Activated CD8-positive, alpha-beta T cell treated with anti-CD3 and anti-CD28 coated beads, Interleukin-2, amount 10 ng/mL, durations not matched to agents 7 days and 5 days (primary cell): ENCODE data around the gene WNT2. TPM values are rescaled to one million over a fixed set of nuclear protein-coding genes. Genes with fewer than 3 reads are reported as not detected.
"Not testable (repeated sequence)": the region's sequence is repeated elsewhere in the genome, so short reads cannot be mapped to it uniquely, and the experiment has no call there.

Experiments
- ATAC-seq: fragments of 150-1000 bp; cut with Tn5 transposase; one replicate; pipeline ENCODE4 v1.10.0; 2021; ENCODE audit warnings: moderate library complexity
- CTCF ChIA-PET: fragments of 350-600 bp; sonication (Branson Sonifier 250); formaldehyde crosslinking; loops from one replicate; lab custom pipeline; 2021; ENCODE audit warnings: antibody characterized with exemption; lab: Charles Lee
- POLR2A ChIA-PET: fragments of 350-600 bp; sonication (Branson Sonifier 250); formaldehyde crosslinking; loops from one replicate; lab custom pipeline; 2021; ENCODE audit warnings: antibody characterized with exemption; lab: Charles Lee
- DNase-seq: peaks from one replicate; pipeline ENCODE4 v3.0.0-alpha.2; 2020
- H3K27ac Mint-ChIP-seq: one replicate; pipeline ENCODE4 v1.8.0; 2021; ENCODE audit warnings: mild to moderate bottlenecking, mixed read lengths
- H3K27me3 Mint-ChIP-seq: one replicate; pipeline ENCODE4 v1.8.0; 2021; ENCODE audit warnings: low read depth, mixed read lengths
- H3K36me3 Mint-ChIP-seq: one replicate; pipeline ENCODE4 v1.8.0; 2021; ENCODE audit warnings: low read depth, mixed read lengths
- H3K4me1 Mint-ChIP-seq: one replicate; pipeline ENCODE4 v1.8.0; 2021; ENCODE audit warnings: low read depth, mixed read lengths
- H3K4me3 Mint-ChIP-seq: one replicate; pipeline ENCODE4 v1.8.0; 2021; ENCODE audit warnings: mild to moderate bottlenecking, mixed read lengths
- H3K9me3 Mint-ChIP-seq: one replicate; pipeline ENCODE4 v1.8.0; 2022; ENCODE audit warnings: mixed read lengths; ENCODE audit not compliant: insufficient read depth
- total RNA-seq, 2 experiments: library from RNA; stranded (reverse); gene quantifications; one replicate each; pipeline ENCODE4 v1.2.3, GENCODE V29; 2021

WNT2 gene
- total RNA-seq, 2 experiments from 2014 or later: not detected

DNA sequence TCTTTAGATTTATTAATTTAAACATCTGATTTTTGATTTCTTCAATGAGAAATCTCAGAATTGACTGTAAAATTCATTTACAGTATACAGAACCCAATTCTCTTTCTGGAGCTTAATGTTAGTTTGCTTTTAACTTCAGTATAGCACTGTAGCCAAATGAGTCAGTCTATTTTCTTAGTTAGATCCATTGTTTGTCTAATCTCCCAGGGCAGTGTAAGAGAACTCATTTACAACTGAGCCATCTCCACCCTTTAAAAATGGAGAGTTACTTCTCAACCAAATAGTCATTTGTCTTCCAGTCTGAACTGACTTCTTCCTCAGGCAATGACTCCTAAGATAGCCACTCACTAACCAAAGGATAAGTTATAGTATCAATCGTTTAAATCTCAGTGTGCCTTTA is 3.0 kb upstream of the WNT2 start:
- no peak overlapping the region for H3K27ac Mint-ChIP-seq
- peaks cover 48% of the 10 kb centered on the region for H3K27me3 Mint-ChIP-seq
- no peak for ATAC-seq
- CTCF ChIA-PET: no interaction called here
- no peak overlapping the region for H3K4me3 Mint-ChIP-seq
- POLR2A ChIA-PET: no interaction called here
- DNase-seq: no peak
- no peaks in the 10 kb centered on the region for H3K4me1 Mint-ChIP-seq
- H3K36me3 Mint-ChIP-seq: peaks cover 4% of the 10 kb centered on the region
- H3K9me3 Mint-ChIP-seq: no peaks in the 10 kb centered on the region

GRCh38 chr7:117324960-117325359 is 2.1 kb upstream of the WNT2 start:
- Mint-ChIP-seq H3K4me3 (no peak overlapping the region), H3K9me3 (no peaks in the 10 kb centered on the region), H3K4me1 (no peaks in the 10 kb centered on the region), H3K27ac (no peak overlapping the region), H3K27me3 (peaks cover 55% of the 10 kb centered on the region), H3K36me3 (peaks cover 4% of the 10 kb centered on the region)
- DNase-seq (no peak), ATAC-seq (no peak)
- CTCF ChIA-PET: no interaction called here
- POLR2A ChIA-PET: no interaction called here

- Mint-ChIP-seq H3K36me3 (peaks cover 4% of the 10 kb centered on the region), H3K4me1 (no peaks in the 10 kb centered on the region), H3K9me3 (no peaks in the 10 kb centered on the region), H3K4me3 (no peak overlapping the region), H3K27me3 (peaks cover 57% of the 10 kb centered on the region), H3K27ac (no peak overlapping the region)
- POLR2A ChIA-PET: no interaction called here
- ATAC-seq (no peak), DNase-seq (no peak)
- CTCF ChIA-PET: no interaction called here
Observed at GRCh38 chr7:117323851-117324711, 1.2 kb upstream of the WNT2 start.

GRCh38 chr7:117323305-117323850 is 520 bp upstream of the WNT2 start:
- ATAC-seq (no peak), DNase-seq (no peak)
- H3K27me3 Mint-ChIP-seq: peaks cover 58% of the 10 kb centered on the region
- ChIA-PET POLR2A (no interaction called here), CTCF (no interaction called here)
- no peaks in the 10 kb centered on the region for H3K9me3 Mint-ChIP-seq
- no peak overlapping the region for H3K27ac Mint-ChIP-seq
- no peaks in the 10 kb centered on the region for H3K4me1 Mint-ChIP-seq
- H3K36me3 Mint-ChIP-seq: peaks cover 4% of the 10 kb centered on the region
- H3K4me3 Mint-ChIP-seq: no peak overlapping the region

GRCh38 chr7:117320523-117320922 is 2.3 kb downstream of the WNT2 start:
- Mint-ChIP-seq H3K36me3 (peaks cover 4% of the 10 kb centered on the region), H3K4me1 (no peaks in the 10 kb centered on the region), H3K4me3 (no peak overlapping the region), H3K27me3 (peaks cover 52% of the 10 kb centered on the region), H3K9me3 (no peaks in the 10 kb centered on the region), H3K27ac (no peak overlapping the region)
- no peak for ATAC-seq
- DNase-seq: no peak
- CTCF ChIA-PET: no interaction called here
- POLR2A ChIA-PET: no interaction called here

DNA sequence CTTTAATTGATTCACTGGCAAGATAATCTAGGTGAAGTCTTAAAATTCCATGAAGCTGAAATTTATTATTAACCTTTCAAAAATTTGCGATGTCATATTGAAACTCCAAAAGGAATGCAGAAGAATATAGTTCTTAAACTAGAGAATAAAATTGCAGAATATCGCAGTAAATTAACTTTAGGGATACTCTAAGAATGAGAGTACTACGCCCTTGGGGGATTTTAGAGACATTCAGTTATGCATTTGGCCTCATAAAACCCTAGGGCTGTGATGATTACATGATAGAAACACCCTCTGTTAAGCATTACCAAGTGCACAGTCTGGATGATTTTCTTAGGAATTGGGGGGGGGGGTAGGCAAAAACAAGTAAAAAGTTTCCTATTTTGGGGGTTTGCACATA is 3.7 kb downstream of the WNT2 start:
- ChIA-PET CTCF (no interaction called here), POLR2A (no interaction called here)
- no peak for DNase-seq
- Mint-ChIP-seq H3K27me3 (peaks cover 41% of the 10 kb centered on the region), H3K4me3 (no peak overlapping the region), H3K9me3 (no peaks in the 10 kb centered on the region), H3K27ac (no peak overlapping the region), H3K4me1 (no peaks in the 10 kb centered on the region), H3K36me3 (peaks cover 4% of the 10 kb centered on the region)
- no peak for ATAC-seq

GRCh38 chr7:117313582-117313981 is 9.3 kb downstream of the WNT2 start:
- CTCF ChIA-PET: no interaction called here

DNA sequence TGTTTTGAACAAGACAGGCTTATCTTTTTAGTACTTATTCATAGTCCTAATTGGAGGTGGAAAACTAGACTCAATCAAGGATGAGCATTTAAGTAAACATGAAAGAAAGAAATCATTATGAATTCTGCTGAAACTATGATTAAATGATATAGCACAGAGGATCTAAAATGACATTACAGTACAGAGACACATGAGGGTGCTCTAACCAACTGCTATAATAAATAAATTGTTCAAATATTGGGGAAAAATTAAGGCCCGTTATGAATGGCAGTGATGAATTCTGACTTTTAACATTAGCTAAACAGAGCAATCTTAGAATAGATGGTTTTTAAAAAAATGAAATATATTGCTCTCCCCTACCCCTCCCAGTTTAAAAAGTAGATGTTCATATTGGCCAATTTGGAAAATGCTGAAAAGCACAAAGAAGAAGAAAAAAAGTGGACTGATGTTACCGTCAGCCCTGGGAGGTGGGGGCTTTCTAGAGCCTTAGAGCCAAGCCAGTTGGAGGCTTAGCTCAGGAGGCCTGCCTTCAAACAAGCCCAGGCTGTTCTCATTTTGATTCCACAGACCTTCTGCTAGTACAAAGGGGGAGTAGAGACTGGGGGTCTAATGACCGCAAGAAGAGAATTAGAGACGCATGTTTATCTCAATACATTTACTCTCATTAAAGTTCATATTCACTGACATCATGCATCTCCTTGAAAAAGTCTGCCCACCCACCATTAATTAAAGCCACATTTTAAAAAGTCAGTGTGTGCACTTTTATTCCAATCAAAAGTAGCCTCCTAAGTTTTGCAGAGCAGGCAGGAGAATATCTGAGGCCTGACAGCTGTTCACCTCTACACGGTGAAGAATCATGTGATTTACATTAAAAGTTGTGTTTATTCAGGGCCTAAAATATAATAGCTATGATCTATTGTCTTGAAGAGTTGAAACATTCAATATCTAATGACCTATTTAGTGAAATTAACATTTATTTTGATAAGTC is 10.0 kb downstream of the WNT2 start:
- no peak for ATAC-seq
- POLR2A ChIA-PET: no interaction called here
- H3K4me1 Mint-ChIP-seq: no peaks in the 10 kb centered on the region
- no peaks in the 10 kb centered on the region for H3K9me3 Mint-ChIP-seq
- H3K4me3 Mint-ChIP-seq: no peak overlapping the region
- H3K36me3 Mint-ChIP-seq: no peaks in the 10 kb centered on the region
- no peak for DNase-seq
- no peak overlapping the region for H3K27ac Mint-ChIP-seq
- H3K27me3 Mint-ChIP-seq: no peaks in the 10 kb centered on the region
- CTCF ChIA-PET: no interaction called here

More at GRCh38 chr7:117313582-117313981, 9.3 kb downstream of the WNT2 start:
- H3K27me3 Mint-ChIP-seq: peaks cover 4% of the 10 kb centered on the region
- no peaks in the 10 kb centered on the region for H3K9me3 Mint-ChIP-seq
- no peak overlapping the region for H3K4me3 Mint-ChIP-seq
- ATAC-seq (no peak), DNase-seq (no peak)
- no peaks in the 10 kb centered on the region for H3K36me3 Mint-ChIP-seq
- H3K27ac Mint-ChIP-seq: no peak overlapping the region
- POLR2A ChIA-PET: no interaction called here
- no peaks in the 10 kb centered on the region for H3K4me1 Mint-ChIP-seq

GRCh38 chr7:117308891-117309290 is 14.0 kb downstream of the WNT2 start:
- no peaks in the 10 kb centered on the region for H3K9me3 Mint-ChIP-seq
- CTCF ChIA-PET: no interaction called here
- no peak overlapping the region for H3K27ac Mint-ChIP-seq
- no peaks in the 10 kb centered on the region for H3K4me1 Mint-ChIP-seq
- no peak overlapping the region for H3K4me3 Mint-ChIP-seq
- ATAC-seq (no peak), DNase-seq (no peak)
- POLR2A ChIA-PET: no interaction called here
- no peaks in the 10 kb centered on the region for H3K36me3 Mint-ChIP-seq
- H3K27me3 Mint-ChIP-seq: no peaks in the 10 kb centered on the region

GRCh38 chr7:117302396-117302795 is 20.5 kb downstream of the WNT2 start:
- no peaks in the 10 kb centered on the region for H3K36me3 Mint-ChIP-seq

GRCh38 chr7:117300506-117300905 is 22.4 kb downstream of the WNT2 start:
- H3K36me3 Mint-ChIP-seq, DNase-seq, POLR2A ChIA-PET, H3K4me3 Mint-ChIP-seq, H3K9me3 Mint-ChIP-seq, H3K4me1 Mint-ChIP-seq, H3K27ac Mint-ChIP-seq, H3K27me3 Mint-ChIP-seq, CTCF ChIA-PET, ATAC-seq: not testable (repeated sequence)

More at GRCh38 chr7:117302396-117302795, 20.5 kb downstream of the WNT2 start:
- ChIA-PET POLR2A (no interaction called here), CTCF (no interaction called here)
- H3K27ac Mint-ChIP-seq: no peak overlapping the region
- ATAC-seq (no peak), DNase-seq (no peak)
- H3K27me3 Mint-ChIP-seq: no peaks in the 10 kb centered on the region
- no peak overlapping the region for H3K4me3 Mint-ChIP-seq
- H3K4me1 Mint-ChIP-seq: no peaks in the 10 kb centered on the region
- H3K9me3 Mint-ChIP-seq: no peaks in the 10 kb centered on the region

DNA sequence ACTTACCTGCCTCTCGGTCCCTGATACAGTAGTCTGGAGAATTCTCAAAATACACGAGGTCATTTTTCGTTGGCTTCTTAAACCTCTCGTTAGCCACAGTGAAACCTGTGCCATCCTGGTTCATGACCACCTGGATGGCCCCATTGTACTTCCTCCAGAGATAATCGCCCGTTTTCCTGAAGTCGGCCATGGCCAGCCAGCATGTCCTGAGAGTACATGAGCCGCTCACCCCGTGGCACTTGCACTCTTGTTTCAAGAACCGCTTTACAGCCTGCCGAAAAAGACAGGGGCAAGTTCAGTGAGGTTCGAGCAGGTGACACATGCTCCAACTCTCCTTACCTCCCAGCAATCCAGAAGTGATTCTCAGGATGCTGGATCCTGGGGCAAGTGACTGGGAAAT is 25.3 kb downstream of the WNT2 start:
- Mint-ChIP-seq H3K4me3 (no peak overlapping the region), H3K9me3 (no peaks in the 10 kb centered on the region), H3K27me3 (no peaks in the 10 kb centered on the region), H3K27ac (no peak overlapping the region), H3K36me3 (no peaks in the 10 kb centered on the region), H3K4me1 (no peaks in the 10 kb centered on the region)
- ATAC-seq (no peak), DNase-seq (no peak)
- ChIA-PET POLR2A (no interaction called here), CTCF (no interaction called here)
